HepG2 (cell line): ENCODE data around the gene SNX9. TPM values are rescaled to one million over a fixed set of nuclear protein-coding genes. Genes with fewer than 3 reads are reported as not detected.
A peak's percentile ranks its signal among the peaks of the same experiment; 100 is the strongest.

Experiments
- HNRNPLL ChIP-seq: fragments of 200-400 bp; formaldehyde crosslinking; IDR thresholded peaks from 2 replicates; pipeline ENCODE4 v1.6.1; 2017; ENCODE audit warnings: mild to moderate bottlenecking, low read depth, low read length; ENCODE audit not compliant: poor library complexity, severe bottlenecking
- RERE ChIP-seq: IDR thresholded peaks from 2 replicates; pipeline ENCODE4 v1.6.1; 2016; ENCODE audit warnings: low read depth, missing genetic modification reagents, missing compliant biosample characterization
- SALL2 ChIP-seq: sonication (generic); formaldehyde crosslinking; IDR thresholded peaks from 2 replicates; pipeline ENCODE4 v1.8.1; 2023; ENCODE audit warnings: mild to moderate bottlenecking, missing genetic modification reagents, inconsistent platforms
- WIZ ChIP-seq: sonication (generic); formaldehyde crosslinking; IDR thresholded peaks from 2 replicates; pipeline ENCODE4 v1.5.1; 2020; ENCODE audit warnings: mild to moderate bottlenecking, missing genetic modification reagents
- ZFP36L2 ChIP-seq: sonication (generic); formaldehyde crosslinking; IDR thresholded peaks from 2 replicates; pipeline ENCODE4 v1.4.0; 2020; ENCODE audit warnings: missing genetic modification reagents
- ZNF251 ChIP-seq: sonication (generic); formaldehyde crosslinking; IDR thresholded peaks from 2 replicates; pipeline ENCODE4 v1.9.0; 2021; ENCODE audit warnings: mild to moderate bottlenecking, missing genetic modification reagents
- ZNF552 ChIP-seq: sonication (generic); formaldehyde crosslinking; IDR thresholded peaks from 2 replicates; pipeline ENCODE4 v1.9.0; 2022; ENCODE audit warnings: missing genetic modification reagents, mild to moderate bottlenecking, borderline replicate concordance
- ZNF614 ChIP-seq: IDR thresholded peaks from 2 replicates; pipeline ENCODE4 v1.6.1; 2018; ENCODE audit warnings: missing biosample characterization, missing genetic modification reagents, inconsistent platforms, borderline replicate concordance
- polyA plus RNA-seq, 8 experiments: library from polyadenylated mRNA; depleted of rRNA in 3 of 8; stranded (reverse) in 7 of 8; unstranded in 1 of 8; fragments of >200 nt; fragmentation: Illumina TruSeq in 4 of 8; extraction: Trizol in 4 of 8; gene quantifications; 2 replicates each; pipeline versions ENCODE4 v1.2.1 to v1.2.3, GENCODE V29; 2011 to 2016; ENCODE audit warnings: low read depth in 4 of 8, missing spikeins in 1 of 8, mixed read lengths in 1 of 8; ENCODE audit not compliant: insufficient read depth in 1 of 8
- total RNA-seq, 5 experiments: library from RNA; depleted of rRNA; stranded (reverse); fragments of >200 nt; fragmentation: Illumina TruSeq; extraction: Trizol; gene quantifications; 2 replicates each; pipeline ENCODE4 v1.2.3, GENCODE V29; 2016; ENCODE audit warnings: low read depth in 1 of 5
- TF ChIP-seq, protein P1 (sequence below): IDR thresholded peaks from 2 replicates; pipeline ENCODE4 v1.4.0; 2020; ENCODE audit warnings: mild to moderate bottlenecking, missing genetic modification reagents
- TF ChIP-seq, protein P2 (sequence below): sonication (generic); formaldehyde crosslinking; IDR thresholded peaks from 2 replicates; pipeline ENCODE4 v1.4.0; 2020; ENCODE audit warnings: mild to moderate bottlenecking, missing genetic modification reagents
- TF ChIP-seq, protein P3 (sequence below): sonication (generic); formaldehyde crosslinking; conservative IDR thresholded peaks from 2 replicates; pipeline ENCODE4 v1.4.0; 2020; ENCODE audit warnings: mild to moderate bottlenecking, missing genetic modification reagents, moderate library complexity

Gene SNX9
- total and polyA plus RNA-seq, 2 of the 13 experiments (the other 11 are each of a cell fraction or from before 2014, with no cell fraction given), result 21.9 to 36.0 TPM

DNA sequence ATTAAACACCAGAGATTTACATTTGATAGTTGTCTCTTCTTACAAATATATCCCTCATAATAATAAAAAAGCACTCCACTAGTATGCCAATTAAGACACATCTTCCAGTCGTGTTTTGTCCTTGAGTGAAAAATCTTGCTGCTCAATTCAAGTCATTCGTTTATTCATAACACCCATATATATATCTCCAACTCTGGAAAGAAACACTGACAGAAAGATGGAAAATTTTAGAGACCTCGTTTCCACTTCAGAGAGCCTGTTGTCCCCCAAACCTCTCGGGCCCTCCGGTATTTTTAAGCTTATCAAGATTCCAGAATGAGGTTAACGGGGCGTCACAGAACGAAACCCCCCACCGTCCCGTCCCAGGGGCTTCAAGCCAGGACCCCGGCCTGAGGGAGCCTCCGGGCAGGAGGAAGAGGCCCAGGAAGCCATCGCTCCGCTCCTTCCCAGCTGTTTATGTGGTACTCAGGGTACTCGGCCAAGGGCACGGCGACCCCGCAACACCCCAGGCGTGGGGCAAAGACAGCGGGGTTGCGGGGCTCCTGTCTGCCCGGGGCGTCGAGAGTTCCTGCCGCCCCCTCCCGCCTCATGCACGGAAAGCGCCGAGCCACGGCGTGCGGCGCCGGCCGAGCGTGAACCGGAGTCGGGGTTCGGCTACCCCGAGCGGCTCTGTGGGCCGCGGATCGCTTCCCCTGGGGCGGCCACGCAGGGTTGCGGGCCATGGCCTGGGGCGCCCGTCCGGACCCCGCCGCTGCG is 623 bp upstream of the SNX9 start (continued):
- TF ChIP-seq, protein P1, sequence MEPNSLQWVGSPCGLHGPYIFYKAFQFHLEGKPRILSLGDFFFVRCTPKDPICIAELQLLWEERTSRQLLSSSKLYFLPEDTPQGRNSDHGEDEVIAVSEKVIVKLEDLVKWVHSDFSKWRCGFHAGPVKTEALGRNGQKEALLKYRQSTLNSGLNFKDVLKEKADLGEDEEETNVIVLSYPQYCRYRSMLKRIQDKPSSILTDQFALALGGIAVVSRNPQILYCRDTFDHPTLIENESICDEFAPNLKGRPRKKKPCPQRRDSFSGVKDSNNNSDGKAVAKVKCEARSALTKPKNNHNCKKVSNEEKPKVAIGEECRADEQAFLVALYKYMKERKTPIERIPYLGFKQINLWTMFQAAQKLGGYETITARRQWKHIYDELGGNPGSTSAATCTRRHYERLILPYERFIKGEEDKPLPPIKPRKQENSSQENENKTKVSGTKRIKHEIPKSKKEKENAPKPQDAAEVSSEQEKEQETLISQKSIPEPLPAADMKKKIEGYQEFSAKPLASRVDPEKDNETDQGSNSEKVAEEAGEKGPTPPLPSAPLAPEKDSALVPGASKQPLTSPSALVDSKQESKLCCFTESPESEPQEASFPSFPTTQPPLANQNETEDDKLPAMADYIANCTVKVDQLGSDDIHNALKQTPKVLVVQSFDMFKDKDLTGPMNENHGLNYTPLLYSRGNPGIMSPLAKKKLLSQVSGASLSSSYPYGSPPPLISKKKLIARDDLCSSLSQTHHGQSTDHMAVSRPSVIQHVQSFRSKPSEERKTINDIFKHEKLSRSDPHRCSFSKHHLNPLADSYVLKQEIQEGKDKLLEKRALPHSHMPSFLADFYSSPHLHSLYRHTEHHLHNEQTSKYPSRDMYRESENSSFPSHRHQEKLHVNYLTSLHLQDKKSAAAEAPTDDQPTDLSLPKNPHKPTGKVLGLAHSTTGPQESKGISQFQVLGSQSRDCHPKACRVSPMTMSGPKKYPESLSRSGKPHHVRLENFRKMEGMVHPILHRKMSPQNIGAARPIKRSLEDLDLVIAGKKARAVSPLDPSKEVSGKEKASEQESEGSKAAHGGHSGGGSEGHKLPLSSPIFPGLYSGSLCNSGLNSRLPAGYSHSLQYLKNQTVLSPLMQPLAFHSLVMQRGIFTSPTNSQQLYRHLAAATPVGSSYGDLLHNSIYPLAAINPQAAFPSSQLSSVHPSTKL (CRISPR knock-in tag), result no peak; the same call in 1 of the 2 replicates
- TF ChIP-seq RERE (CRISPR knock-in tag) (no peak), ZNF614 (CRISPR knock-in tag) (no peak), ZFP36L2 (CRISPR knock-in tag) (no peak), SALL2 (peak; percentile 39; the same call in 1 of the 2 replicates), HNRNPLL (peak; percentile 21), WIZ (CRISPR knock-in tag) (no peak), ZNF251 (CRISPR knock-in tag) (no peak), ZNF552 (CRISPR knock-in tag) (no peak)
- TF ChIP-seq, protein P2, sequence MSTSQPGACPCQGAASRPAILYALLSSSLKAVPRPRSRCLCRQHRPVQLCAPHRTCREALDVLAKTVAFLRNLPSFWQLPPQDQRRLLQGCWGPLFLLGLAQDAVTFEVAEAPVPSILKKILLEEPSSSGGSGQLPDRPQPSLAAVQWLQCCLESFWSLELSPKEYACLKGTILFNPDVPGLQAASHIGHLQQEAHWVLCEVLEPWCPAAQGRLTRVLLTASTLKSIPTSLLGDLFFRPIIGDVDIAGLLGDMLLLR (CRISPR knock-in tag), result peak; percentile 24; the same call in 1 of the 2 replicates
- TF ChIP-seq, protein P3, sequence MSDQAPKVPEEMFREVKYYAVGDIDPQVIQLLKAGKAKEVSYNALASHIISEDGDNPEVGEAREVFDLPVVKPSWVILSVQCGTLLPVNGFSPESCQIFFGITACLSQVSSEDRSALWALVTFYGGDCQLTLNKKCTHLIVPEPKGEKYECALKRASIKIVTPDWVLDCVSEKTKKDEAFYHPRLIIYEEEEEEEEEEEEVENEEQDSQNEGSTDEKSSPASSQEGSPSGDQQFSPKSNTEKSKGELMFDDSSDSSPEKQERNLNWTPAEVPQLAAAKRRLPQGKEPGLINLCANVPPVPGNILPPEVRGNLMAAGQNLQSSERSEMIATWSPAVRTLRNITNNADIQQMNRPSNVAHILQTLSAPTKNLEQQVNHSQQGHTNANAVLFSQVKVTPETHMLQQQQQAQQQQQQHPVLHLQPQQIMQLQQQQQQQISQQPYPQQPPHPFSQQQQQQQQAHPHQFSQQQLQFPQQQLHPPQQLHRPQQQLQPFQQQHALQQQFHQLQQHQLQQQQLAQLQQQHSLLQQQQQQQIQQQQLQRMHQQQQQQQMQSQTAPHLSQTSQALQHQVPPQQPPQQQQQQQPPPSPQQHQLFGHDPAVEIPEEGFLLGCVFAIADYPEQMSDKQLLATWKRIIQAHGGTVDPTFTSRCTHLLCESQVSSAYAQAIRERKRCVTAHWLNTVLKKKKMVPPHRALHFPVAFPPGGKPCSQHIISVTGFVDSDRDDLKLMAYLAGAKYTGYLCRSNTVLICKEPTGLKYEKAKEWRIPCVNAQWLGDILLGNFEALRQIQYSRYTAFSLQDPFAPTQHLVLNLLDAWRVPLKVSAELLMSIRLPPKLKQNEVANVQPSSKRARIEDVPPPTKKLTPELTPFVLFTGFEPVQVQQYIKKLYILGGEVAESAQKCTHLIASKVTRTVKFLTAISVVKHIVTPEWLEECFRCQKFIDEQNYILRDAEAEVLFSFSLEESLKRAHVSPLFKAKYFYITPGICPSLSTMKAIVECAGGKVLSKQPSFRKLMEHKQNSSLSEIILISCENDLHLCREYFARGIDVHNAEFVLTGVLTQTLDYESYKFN (CRISPR knock-in tag), result no peak
